ENCODE data around the gene COMMD8. TPM values are rescaled to one million over a fixed set of nuclear protein-coding genes. Genes with fewer than 3 reads are reported as not detected.

The COMMD8 gene
- polyA plus RNA-seq, 2 of the 4 experiments (the other 2 are of a cell fraction), result 19.1 to 24.0 TPM

DNA sequence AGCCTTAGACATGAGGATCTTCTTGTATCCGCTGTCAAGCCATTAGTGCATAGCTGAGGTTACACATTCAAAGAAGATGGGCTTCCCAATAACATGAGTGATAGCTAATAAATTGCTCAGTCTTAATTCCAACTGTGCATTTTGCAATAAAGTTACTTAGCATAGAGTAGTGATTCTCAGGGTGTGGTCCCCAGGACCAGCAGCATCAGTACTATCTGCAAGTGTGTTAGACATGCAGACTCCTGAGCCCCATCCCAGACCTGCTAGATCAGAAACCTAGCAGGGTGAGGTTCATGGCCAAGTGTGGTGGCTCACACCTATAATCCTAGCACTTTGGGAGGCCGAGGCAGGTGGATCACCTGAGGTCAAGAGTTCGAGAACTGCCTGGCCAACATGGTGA, 41.6 kb upstream of the COMMD8 start:
- no peak overlapping the region for H3K4me3 ChIP-seq
- H3K27ac ChIP-seq, result no peak overlapping the region
- no peaks in the 10 kb centered on the region for H3K9me3 ChIP-seq
- no peaks in the 10 kb centered on the region for H3K4me1 ChIP-seq
- FAIRE-seq (no peak), DNase-seq (ENCODE audit: low read depth in 1 of 2, low spot score in 1 of 2) (no peak), ATAC-seq (no peak)
- WGBS (ENCODE audit: missing lambda C conversion rate), result 71% methylated on average over 2 of the region's 3 CpGs
- TF ChIP-seq CHD2 (IDR thresholded peaks at IDR 0.05; ENCODE audit: low read length, partially characterized antibody) (no peak), MAZ (IDR thresholded peaks at IDR 0.05; ENCODE audit: borderline replicate concordance, low read depth, low read length) (no peak), HDAC2 (IDR thresholded peaks at IDR 0.05) (no peak), ZNF302 (CRISPR knock-in tag; IDR thresholded peaks at IDR 0.05) (no peak), FOSB (CRISPR knock-in tag; IDR thresholded peaks at IDR 0.05) (no peak), JUNB (IDR thresholded peaks at IDR 0.05) (no peak), SMC3 (IDR thresholded peaks at IDR 0.05) (no peak), JUN (IDR thresholded peaks at IDR 0.05) (no peak), MAFK (IDR thresholded peaks at IDR 0.05; ENCODE audit: partially characterized antibody) (no peak), ZC3H11A (IDR thresholded peaks at IDR 0.05) (no peak), RAD21 (conservative IDR thresholded peaks at IDR 0.05 in 1 of 2, IDR thresholded peaks at IDR 0.05 in 1 of 2) (no peak), POLR2A (IDR thresholded peaks at IDR 0.05; ENCODE audit: low read length) (no peak), SREBF2 (IDR thresholded peaks at IDR 0.05) (no peak)
- TF ChIP-seq, protein P1, sequence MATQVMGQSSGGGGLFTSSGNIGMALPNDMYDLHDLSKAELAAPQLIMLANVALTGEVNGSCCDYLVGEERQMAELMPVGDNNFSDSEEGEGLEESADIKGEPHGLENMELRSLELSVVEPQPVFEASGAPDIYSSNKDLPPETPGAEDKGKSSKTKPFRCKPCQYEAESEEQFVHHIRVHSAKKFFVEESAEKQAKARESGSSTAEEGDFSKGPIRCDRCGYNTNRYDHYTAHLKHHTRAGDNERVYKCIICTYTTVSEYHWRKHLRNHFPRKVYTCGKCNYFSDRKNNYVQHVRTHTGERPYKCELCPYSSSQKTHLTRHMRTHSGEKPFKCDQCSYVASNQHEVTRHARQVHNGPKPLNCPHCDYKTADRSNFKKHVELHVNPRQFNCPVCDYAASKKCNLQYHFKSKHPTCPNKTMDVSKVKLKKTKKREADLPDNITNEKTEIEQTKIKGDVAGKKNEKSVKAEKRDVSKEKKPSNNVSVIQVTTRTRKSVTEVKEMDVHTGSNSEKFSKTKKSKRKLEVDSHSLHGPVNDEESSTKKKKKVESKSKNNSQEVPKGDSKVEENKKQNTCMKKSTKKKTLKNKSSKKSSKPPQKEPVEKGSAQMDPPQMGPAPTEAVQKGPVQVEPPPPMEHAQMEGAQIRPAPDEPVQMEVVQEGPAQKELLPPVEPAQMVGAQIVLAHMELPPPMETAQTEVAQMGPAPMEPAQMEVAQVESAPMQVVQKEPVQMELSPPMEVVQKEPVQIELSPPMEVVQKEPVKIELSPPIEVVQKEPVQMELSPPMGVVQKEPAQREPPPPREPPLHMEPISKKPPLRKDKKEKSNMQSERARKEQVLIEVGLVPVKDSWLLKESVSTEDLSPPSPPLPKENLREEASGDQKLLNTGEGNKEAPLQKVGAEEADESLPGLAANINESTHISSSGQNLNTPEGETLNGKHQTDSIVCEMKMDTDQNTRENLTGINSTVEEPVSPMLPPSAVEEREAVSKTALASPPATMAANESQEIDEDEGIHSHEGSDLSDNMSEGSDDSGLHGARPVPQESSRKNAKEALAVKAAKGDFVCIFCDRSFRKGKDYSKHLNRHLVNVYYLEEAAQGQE (IDR thresholded peaks at IDR 0.05), result no peak
- TF ChIP-seq, protein P2, sequence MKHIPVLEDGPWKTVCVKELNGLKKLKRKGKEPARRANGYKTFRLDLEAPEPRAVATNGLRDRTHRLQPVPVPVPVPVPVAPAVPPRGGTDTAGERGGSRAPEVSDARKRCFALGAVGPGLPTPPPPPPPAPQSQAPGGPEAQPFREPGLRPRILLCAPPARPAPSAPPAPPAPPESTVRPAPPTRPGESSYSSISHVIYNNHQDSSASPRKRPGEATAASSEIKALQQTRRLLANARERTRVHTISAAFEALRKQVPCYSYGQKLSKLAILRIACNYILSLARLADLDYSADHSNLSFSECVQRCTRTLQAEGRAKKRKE (CRISPR knock-in tag; IDR thresholded peaks at IDR 0.05; ENCODE audit: low read depth), result no peak
- TF ChIP-seq, protein P3, sequence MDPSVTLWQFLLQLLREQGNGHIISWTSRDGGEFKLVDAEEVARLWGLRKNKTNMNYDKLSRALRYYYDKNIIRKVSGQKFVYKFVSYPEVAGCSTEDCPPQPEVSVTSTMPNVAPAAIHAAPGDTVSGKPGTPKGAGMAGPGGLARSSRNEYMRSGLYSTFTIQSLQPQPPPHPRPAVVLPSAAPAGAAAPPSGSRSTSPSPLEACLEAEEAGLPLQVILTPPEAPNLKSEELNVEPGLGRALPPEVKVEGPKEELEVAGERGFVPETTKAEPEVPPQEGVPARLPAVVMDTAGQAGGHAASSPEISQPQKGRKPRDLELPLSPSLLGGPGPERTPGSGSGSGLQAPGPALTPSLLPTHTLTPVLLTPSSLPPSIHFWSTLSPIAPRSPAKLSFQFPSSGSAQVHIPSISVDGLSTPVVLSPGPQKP (IDR thresholded peaks at IDR 0.05; ENCODE audit: low read depth, low read length), result no peak
- TF ChIP-seq, protein P4, sequence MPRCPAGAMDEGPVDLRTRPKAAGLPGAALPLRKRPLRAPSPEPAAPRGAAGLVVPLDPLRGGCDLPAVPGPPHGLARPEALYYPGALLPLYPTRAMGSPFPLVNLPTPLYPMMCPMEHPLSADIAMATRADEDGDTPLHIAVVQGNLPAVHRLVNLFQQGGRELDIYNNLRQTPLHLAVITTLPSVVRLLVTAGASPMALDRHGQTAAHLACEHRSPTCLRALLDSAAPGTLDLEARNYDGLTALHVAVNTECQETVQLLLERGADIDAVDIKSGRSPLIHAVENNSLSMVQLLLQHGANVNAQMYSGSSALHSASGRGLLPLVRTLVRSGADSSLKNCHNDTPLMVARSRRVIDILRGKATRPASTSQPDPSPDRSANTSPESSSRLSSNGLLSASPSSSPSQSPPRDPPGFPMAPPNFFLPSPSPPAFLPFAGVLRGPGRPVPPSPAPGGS (IDR thresholded peaks at IDR 0.05), result no peak
- ChIA-PET POLR2A (no interaction called here), CTCF (no interaction called here)
- H3K4me2 ChIP-seq, result no peak overlapping the region

GRCh38 chr4:47500776-47501175, 37.3 kb upstream of the COMMD8 start:
- ATAC-seq (no peak), FAIRE-seq (no peak), DNase-seq (ENCODE audit: low read depth in 1 of 2, low spot score in 1 of 2) (no peak)
- no peak overlapping the region for H3K4me3 ChIP-seq
- H3K27ac ChIP-seq, result no peak overlapping the region
- no peaks in the 10 kb centered on the region for H3K4me1 ChIP-seq
- ChIA-PET POLR2A (no interaction called here), CTCF (interaction anchor here (1.3 kb wide), 1 partner anchor 64 kb away, joined by 4 read pairs; no protein-coding TSS in a partner anchor)
- no peak overlapping the region for H3K4me2 ChIP-seq
- TF ChIP-seq KDM5A (IDR thresholded peaks at IDR 0.05), result no peak
- WGBS (ENCODE audit: missing lambda C conversion rate), result 48% methylated on average over 3 of the region's 3 CpGs
- H3K9me3 ChIP-seq, result no peaks in the 10 kb centered on the region

- TF ChIP-seq, protein P1 (IDR thresholded peaks at IDR 0.05), result no peak
- no peak for TF ChIP-seq KDM5A (IDR thresholded peaks at IDR 0.05)
- TF ChIP-seq EHF (CRISPR knock-in tag; IDR thresholded peaks at IDR 0.05), result no peak
- no peak for TF ChIP-seq PHF8 (IDR thresholded peaks at IDR 0.05; ENCODE audit: borderline replicate concordance, low read depth)
- TF ChIP-seq, protein P3 (IDR thresholded peaks at IDR 0.05; ENCODE audit: low read depth, low read length), result no peak
- no peak for TF ChIP-seq RAD21 (conservative IDR thresholded peaks at IDR 0.05 in 1 of 2, IDR thresholded peaks at IDR 0.05 in 1 of 2)
- Histone ChIP-seq H3K4me3 (no peak overlapping the region), H3K4me1 (no peaks in the 10 kb centered on the region), H3K9me3 (no peaks in the 10 kb centered on the region), H3K4me2 (no peak overlapping the region), H3K27ac (no peak overlapping the region)
- 68% methylated on average over 2 of the region's 2 CpGs for WGBS (ENCODE audit: missing lambda C conversion rate)
- no peak for ATAC-seq
- CTCF ChIA-PET, result no interaction called here
- POLR2A ChIA-PET, result no interaction called here
- no peak for DNase-seq (ENCODE audit: low read depth in 1 of 2, low spot score in 1 of 2)
- FAIRE-seq, result no peak
These were observed 36.2 kb upstream of the COMMD8 start for GRCh38 chr4:47499700-47500099.

All from A549 (cell line).